Measurements from ENCODE around the gene CHRM4. TPM values are rescaled to one million over a fixed set of nuclear protein-coding genes. Genes with fewer than 3 reads are reported as not detected.

CHRM4 gene
- total RNA-seq, 1 experiment from 2014 or later, result 0.31 TPM

GRCh38 chr11:46366661-46367161 is 24.9 kb downstream of the CHRM4 start:
- CTCF ChIA-PET, result interaction anchor here (1.6 kb wide), 1 partner anchor 22 kb away, joined by 3 read pairs; no protein-coding TSS in a partner anchor
- Histone ChIP-seq H3K36me3 (ENCODE audit: low read depth) (peaks cover 8% of the 10 kb centered on the region; the same call in 1 of the 2 replicates), H3K4me3 (no peak overlapping the region), H3F3A (ENCODE audit: insufficient read depth, low read depth) (peaks cover 16% of the 10 kb centered on the region; the same call in 1 of the 2 replicates), H3K27me3 (ENCODE audit: insufficient read depth, low read depth) (no peaks in the 10 kb centered on the region), H3K4me1 (replicated peaks; ENCODE audit: insufficient read depth) (peaks cover 22% of the 10 kb centered on the region), H3K4me2 (no peak overlapping the region), H3K9me3 (ENCODE audit: insufficient read depth, low read depth) (no peaks in the 10 kb centered on the region), H3K9me2 (ENCODE audit: insufficient read depth) (no peaks in the 10 kb centered on the region), H4K20me1 (ENCODE audit: insufficient read depth) (peaks cover 11% of the 10 kb centered on the region; the same call in 1 of the 2 replicates), H3K79me2 (ENCODE audit: low read depth) (peaks cover 13% of the 10 kb centered on the region), H3K27ac (no peak overlapping the region), H2AFZ (no peak overlapping the region)
- POLR2A ChIA-PET (ENCODE audit: unreplicated experiment), result no interaction called here
- no TSS peak for BruUV-seq (replicated peaks)
- DNase-seq, result no peak
- TF ChIP-seq CTCF (conservative IDR thresholded peaks at IDR 0.05), result no peak
- intact Hi-C loops (cut with micrococcal nuclease; ENCODE audit: unreplicated experiment), result loop anchor here (1.0 to 5.0 kb wide), 3 partner anchors 127 to 991 kb away; no protein-coding TSS in a partner anchor

GRCh38 chr11:46366260-46366659 is 25.3 kb downstream of the CHRM4 start:
- Histone ChIP-seq H3K4me3 (no peak overlapping the region), H3K4me2 (no peak overlapping the region), H3K36me3 (ENCODE audit: low read depth) (peaks cover 8% of the 10 kb centered on the region; the same call in 1 of the 2 replicates), H3K27me3 (ENCODE audit: insufficient read depth, low read depth) (no peaks in the 10 kb centered on the region), H2AFZ (no peak overlapping the region), H3K9me3 (ENCODE audit: insufficient read depth, low read depth) (no peaks in the 10 kb centered on the region), H4K20me1 (ENCODE audit: insufficient read depth) (peaks cover 11% of the 10 kb centered on the region; the same call in 1 of the 2 replicates), H3K27ac (no peak overlapping the region), H3K9me2 (ENCODE audit: insufficient read depth) (no peaks in the 10 kb centered on the region), H3F3A (ENCODE audit: insufficient read depth, low read depth) (peaks cover 16% of the 10 kb centered on the region; the same call in 1 of the 2 replicates), H3K4me1 (replicated peaks; ENCODE audit: insufficient read depth) (peaks cover 22% of the 10 kb centered on the region), H3K79me2 (ENCODE audit: low read depth) (peaks cover 13% of the 10 kb centered on the region)
- BruUV-seq (replicated peaks), result no TSS peak
- DNase-seq, result no peak
- ChIA-PET POLR2A (ENCODE audit: unreplicated experiment) (no interaction called here), CTCF (interaction anchor here (1.1 to 1.6 kb wide), 2 partner anchors 12 to 22 kb away, joined by 3 read pairs; no protein-coding TSS in a partner anchor)
- intact Hi-C loops (cut with micrococcal nuclease; ENCODE audit: unreplicated experiment), result loop anchor here (5.0 kb wide), 1 partner anchor 991 kb away; no protein-coding TSS in a partner anchor
- TF ChIP-seq EZH2 (IDR thresholded peaks at IDR 0.05; ENCODE audit: low read depth), result no peak
- no peak for TF ChIP-seq CTCF (conservative IDR thresholded peaks at IDR 0.05)

GRCh38 chr11:46364791-46365190 is 26.8 kb downstream of the CHRM4 start:
- no peak overlapping the region for H2AFZ ChIP-seq
- CTCF ChIA-PET, result no interaction called here
- H3K9me3 ChIP-seq (ENCODE audit: insufficient read depth, low read depth), result no peaks in the 10 kb centered on the region
- no peak overlapping the region for H3K4me2 ChIP-seq
- no peak for TF ChIP-seq CTCF (conservative IDR thresholded peaks at IDR 0.05)
- TF ChIP-seq EZH2 (IDR thresholded peaks at IDR 0.05; ENCODE audit: low read depth), result no peak
- H4K20me1 ChIP-seq (ENCODE audit: insufficient read depth), result peaks cover 11% of the 10 kb centered on the region; the same call in 1 of the 2 replicates
- DNase-seq, result no peak
- H3K36me3 ChIP-seq (ENCODE audit: low read depth), result peaks cover 2% of the 10 kb centered on the region; the same call in 1 of the 2 replicates
- intact Hi-C loops (cut with micrococcal nuclease; ENCODE audit: unreplicated experiment), result loop anchor here (5.0 kb wide), 2 partner anchors 253 to 993 kb away; partner anchors contain the start of genes ATG13 and HARBI1
- H3K79me2 ChIP-seq (ENCODE audit: low read depth), result peaks cover 13% of the 10 kb centered on the region
- no peaks in the 10 kb centered on the region for H3K9me2 ChIP-seq (ENCODE audit: insufficient read depth)
- POLR2A ChIA-PET (ENCODE audit: unreplicated experiment), result interaction anchor here (0.5 kb wide), 1 partner anchor 21 kb away, joined by 9 read pairs; no protein-coding TSS in a partner anchor
- no peaks in the 10 kb centered on the region for H3K27me3 ChIP-seq (ENCODE audit: insufficient read depth, low read depth)
- no peak overlapping the region for H3K4me3 ChIP-seq
- peaks cover 22% of the 10 kb centered on the region for H3K4me1 ChIP-seq (replicated peaks; ENCODE audit: insufficient read depth)
- no TSS peak for BruUV-seq (replicated peaks)
- peaks cover 16% of the 10 kb centered on the region; the same call in 1 of the 2 replicates for H3F3A ChIP-seq (ENCODE audit: insufficient read depth, low read depth)
- H3K27ac ChIP-seq, result no peak overlapping the region

Measured in PC-9 (cell line).